Measurements from ENCODE around the gene FERMT2.

GRCh38 chr14:52977798-52978197 lies 26.9 kb upstream of the FERMT2 start:
- TF ChIP-seq CTCF (IDR thresholded peaks at IDR 0.05), result no peak
- no peak for TF ChIP-seq POLR2A (IDR thresholded peaks at IDR 0.05)
